Activated CD8-positive, alpha-beta memory T cell treated with anti-CD3 and anti-CD28 coated beads for 36 hours (primary cell): ENCODE data around the gene MICAL3. TPM values are rescaled to one million over a fixed set of nuclear protein-coding genes. Genes with fewer than 3 reads are reported as not detected.
"Not testable (repeated sequence)": the region's sequence is repeated elsewhere in the genome, so short reads cannot be mapped to it uniquely, and the experiment has no call there.

ENCODE experiments used
- CTCF ChIA-PET: fragments of 350-600 bp; sonication (Branson Sonifier 250); formaldehyde crosslinking; loops from one replicate; lab custom pipeline; 2021; ENCODE audit warnings: antibody characterized with exemption; lab: Charles Lee
- POLR2A ChIA-PET: fragments of 350-600 bp; sonication (Branson Sonifier 250); formaldehyde crosslinking; loops from one replicate; lab custom pipeline; 2021; ENCODE audit warnings: antibody characterized with exemption; lab: Charles Lee
- total RNA-seq, 2 experiments: library from RNA; stranded (reverse); gene quantifications; one replicate each; pipeline ENCODE4 v1.2.3, GENCODE V29; 2021

MICAL3 gene
- 10 to 100 TPM; 47.1 to 48.6 TPM for total RNA-seq

GRCh38 chr22:18024276-18024939 is at the start of gene MICAL3:
Gene MICAL3 (minus strand): TSS chr22:18024561. CDS start chr22:17906812, 117,749 bp downstream.
- CTCF ChIA-PET, result interaction anchor here (1.6 to 3.1 kb wide), 2 partner anchors 12 to 194 kb away, joined by 4 to 12 read pairs; no protein-coding TSS in a partner anchor
- POLR2A ChIA-PET, result no interaction called here

GRCh38 chr22:18073927-18074326 is 49.6 kb upstream of the MICAL3 start:
- ChIA-PET CTCF (interaction anchor here (0.5 to 6.4 kb wide), 3 partner anchors 14 to 878 kb away, joined by 3 to 58 read pairs (median 4); no protein-coding TSS in a partner anchor), POLR2A (interaction anchor here (0.6 to 0.7 kb wide), 2 partner anchors 29 to 838 kb away, joined by 7 to 8 read pairs; no protein-coding TSS in a partner anchor)

GRCh38 chr22:18073467-18073866 is 49.1 kb upstream of the MICAL3 start:
- ChIA-PET POLR2A (interaction anchor here (0.6 kb wide), 2 partner anchors 20 to 29 kb away, joined by 4 to 8 read pairs; no protein-coding TSS in a partner anchor), CTCF (interaction anchor here (0.5 to 6.4 kb wide), 2 partner anchors 244 to 878 kb away, joined by 3 to 58 read pairs; no protein-coding TSS in a partner anchor)

- POLR2A ChIA-PET, result no interaction called here
- CTCF ChIA-PET, result interaction anchor here (6.4 kb wide), 1 partner anchor 242 kb away, joined by 58 read pairs; no protein-coding TSS in a partner anchor
Observed at GRCh38 chr22:18071968-18072310, 47.6 kb upstream of the MICAL3 start.

GRCh38 chr22:18071307-18071967 is 47.1 kb upstream of the MICAL3 start:
- POLR2A ChIA-PET, result not testable (repeated sequence)
- CTCF ChIA-PET, result interaction anchor here (6.4 kb wide), 1 partner anchor 242 kb away, joined by 58 read pairs; no protein-coding TSS in a partner anchor

- ChIA-PET CTCF (no interaction called here), POLR2A (no interaction called here)
Observed at GRCh38 chr22:18070556-18071306, 46.4 kb upstream of the MICAL3 start.

GRCh38 chr22:18070041-18070440 is 45.7 kb upstream of the MICAL3 start:
- ChIA-PET CTCF (no interaction called here), POLR2A (no interaction called here)

- POLR2A ChIA-PET, result no interaction called here
- CTCF ChIA-PET, result no interaction called here
Observed at GRCh38 chr22:18069041-18069440, 44.7 kb upstream of the MICAL3 start.

GRCh38 chr22:18068381-18068988 is 44.1 kb upstream of the MICAL3 start:
- CTCF ChIA-PET, result interaction anchor here (0.6 kb wide), 1 partner anchor 49 kb away, joined by 4 read pairs; no protein-coding TSS in a partner anchor
- POLR2A ChIA-PET, result no interaction called here

GRCh38 chr22:18067548-18068341 is 43.4 kb upstream of the MICAL3 start:
- ChIA-PET CTCF (interaction anchor here (0.6 kb wide), 1 partner anchor 48 kb away, joined by 4 read pairs; no protein-coding TSS in a partner anchor), POLR2A (no interaction called here)

GRCh38 chr22:18067121-18067520 is 42.8 kb upstream of the MICAL3 start:
- ChIA-PET CTCF (no interaction called here), POLR2A (no interaction called here)

- ChIA-PET CTCF (no interaction called here), POLR2A (no interaction called here)
Observed at GRCh38 chr22:18066181-18066859, 42.0 kb upstream of the MICAL3 start.

GRCh38 chr22:18065256-18065655 is 40.9 kb upstream of the MICAL3 start:
- ChIA-PET POLR2A (no interaction called here), CTCF (interaction anchor here (1.2 kb wide), 1 partner anchor 11 kb away, joined by 5 read pairs; no protein-coding TSS in a partner anchor)

GRCh38 chr22:18064636-18065035 is 40.3 kb upstream of the MICAL3 start:
- POLR2A ChIA-PET, result no interaction called here
- CTCF ChIA-PET, result interaction anchor here (0.8 to 1.2 kb wide), 2 partner anchors 11 to 234 kb away, joined by 3 to 5 read pairs; no protein-coding TSS in a partner anchor

GRCh38 chr22:18063715-18064114 is 39.4 kb upstream of the MICAL3 start:
- POLR2A ChIA-PET, CTCF ChIA-PET: not testable (repeated sequence)

GRCh38 chr22:18063306-18063705 is 38.9 kb upstream of the MICAL3 start:
- POLR2A ChIA-PET, result no interaction called here
- CTCF ChIA-PET, result interaction anchor here (0.6 kb wide), 1 partner anchor 86 kb away, joined by 4 read pairs; no protein-coding TSS in a partner anchor

GRCh38 chr22:18062421-18062820 is 38.1 kb upstream of the MICAL3 start:
- POLR2A ChIA-PET, result no interaction called here
- CTCF ChIA-PET, result no interaction called here
